SHP77 (cell line): Measurements from ENCODE around the gene SUN5.
A peak's percentile ranks its signal among the peaks of the same experiment; 100 is the strongest.

ENCODE experiments used
- DNase-seq, 2 experiments: peaks; one replicate each; lab custom pipeline; 2025; lab: John Stamatoyannopoulos, UW

SUN5 gene

GRCh38 chr20:33014336-33015113 lies 10.3 kb upstream of the SUN5 start:
- DNase-seq = no peak

DNA sequence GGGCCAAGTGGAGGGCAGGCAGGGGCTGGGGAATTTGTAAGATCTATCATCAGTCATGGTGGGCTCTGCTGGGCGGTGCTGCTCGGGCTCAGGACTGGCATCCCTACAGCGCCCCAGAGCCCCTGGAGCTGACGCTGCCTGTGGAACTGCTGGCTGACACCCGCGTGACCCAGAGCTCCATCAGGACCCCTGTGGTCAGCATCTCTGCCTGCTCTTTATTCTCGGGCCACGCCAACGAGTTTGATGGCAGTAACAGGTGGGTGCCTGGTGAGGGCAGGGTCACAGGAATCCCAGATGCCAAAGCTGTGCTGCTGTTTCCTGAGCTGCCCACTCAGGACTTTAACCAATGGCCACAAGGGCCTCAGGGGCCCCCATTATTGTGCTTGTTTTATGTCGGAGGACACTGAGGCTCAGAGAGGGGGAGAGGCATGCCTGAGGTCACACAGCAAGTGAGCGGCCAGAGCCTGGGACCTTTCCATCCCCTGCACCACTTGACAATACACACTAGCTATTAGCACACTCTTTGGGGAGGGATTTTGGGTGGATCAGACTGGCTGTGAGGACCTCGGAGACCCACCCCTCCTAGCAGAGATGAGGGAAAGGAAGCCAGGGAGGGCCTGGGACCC lies 9.6 kb upstream of the SUN5 start:
- no peak for DNase-seq

- DNase-seq = no peak
Observed at GRCh38 chr20:33012327-33013189, 8.3 kb upstream of the SUN5 start.

GRCh38 chr20:33010674-33011449 lies 6.6 kb upstream of the SUN5 start:
- no peak for DNase-seq

- no peak for DNase-seq
Observed at GRCh38 chr20:33010133-33010504, 5.9 kb upstream of the SUN5 start.

GRCh38 chr20:33009214-33010132 lies 5.2 kb upstream of the SUN5 start:
- peak in 1 of 2 experiments; percentile 13 for DNase-seq

GRCh38 chr20:33008336-33009213 lies 4.3 kb upstream of the SUN5 start:
- no peak for DNase-seq

DNA sequence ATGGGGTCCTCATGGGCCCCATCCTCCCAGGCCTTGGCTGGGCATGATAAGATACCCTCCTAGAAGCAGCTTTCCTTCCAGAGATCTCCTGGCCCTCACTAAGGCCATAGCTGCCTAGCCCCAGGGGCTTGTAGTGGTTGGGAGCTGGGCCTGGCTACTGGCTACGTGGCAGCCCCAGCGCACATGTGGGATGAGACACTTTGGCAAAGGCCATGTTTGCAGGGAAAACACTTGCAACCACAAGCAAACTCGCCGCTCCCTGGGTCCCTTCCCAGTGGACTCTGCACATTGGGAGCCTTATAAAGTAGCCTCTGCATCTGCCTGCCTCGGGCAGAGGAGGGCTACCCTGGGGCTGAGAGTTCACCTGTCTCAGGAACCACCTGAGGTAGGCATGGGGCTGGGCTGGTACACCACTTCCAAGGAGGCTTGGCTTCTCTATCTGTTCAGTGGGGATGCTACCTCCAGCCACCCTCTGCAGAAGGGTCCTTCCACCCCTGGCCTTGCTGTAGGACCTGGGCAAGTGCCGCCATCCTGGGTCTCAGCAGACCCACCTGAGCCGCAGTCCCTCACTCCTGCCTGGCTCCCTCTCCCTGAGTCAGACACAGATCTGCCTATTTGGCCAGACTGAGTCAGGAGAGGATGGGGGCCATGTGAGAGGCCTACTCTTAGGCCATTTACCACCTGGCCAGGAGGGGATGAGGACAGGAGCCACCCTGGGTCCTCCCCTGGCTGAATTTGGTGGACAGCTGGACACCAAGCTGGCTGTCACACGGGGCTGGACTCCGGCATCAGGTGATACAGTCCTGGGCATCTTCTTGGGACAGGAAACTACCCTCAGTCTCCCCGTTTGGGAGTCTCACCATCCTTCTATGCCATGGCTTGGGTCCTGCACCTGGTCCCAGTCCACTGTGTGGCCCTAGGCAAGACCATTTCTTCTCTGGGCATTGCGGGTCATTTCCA lies 3.4 kb upstream of the SUN5 start, which contains the start of gene BPIFB2:
TSS of gene BPIFB2 (plus strand) at position 329 of the 960 bp plus-strand sequence. CDS start 871 bp downstream, outside the sequence.
- no peak for DNase-seq

DNA sequence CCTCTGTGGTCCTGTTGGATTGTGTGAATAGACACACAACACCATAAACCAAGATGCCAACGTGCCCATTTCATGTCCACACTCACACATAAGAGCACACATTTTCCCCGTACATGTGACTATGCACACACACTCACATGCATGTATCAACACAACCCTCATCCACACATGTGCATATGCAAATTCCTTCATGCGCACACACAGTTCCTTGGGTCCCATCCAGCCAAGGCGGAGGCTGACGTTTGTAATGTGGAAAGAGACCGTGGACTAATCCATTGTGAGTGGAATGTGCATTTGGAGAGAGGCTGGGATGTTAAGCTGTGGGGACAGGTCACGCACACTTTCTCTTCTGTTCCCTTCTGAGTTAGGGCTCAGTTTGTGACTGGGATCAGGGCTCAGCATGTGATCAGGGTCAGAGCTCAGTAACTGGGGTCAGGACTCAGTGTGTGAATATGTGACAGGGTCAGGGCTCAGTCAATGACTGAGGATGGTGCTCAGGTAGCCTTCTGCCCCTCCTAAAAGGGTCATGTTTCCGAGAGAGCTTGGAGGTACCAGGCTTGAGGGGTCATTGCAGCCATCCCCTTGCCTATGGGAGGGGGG lies 2.6 kb upstream of the SUN5 start:
- no peak for DNase-seq

DNA sequence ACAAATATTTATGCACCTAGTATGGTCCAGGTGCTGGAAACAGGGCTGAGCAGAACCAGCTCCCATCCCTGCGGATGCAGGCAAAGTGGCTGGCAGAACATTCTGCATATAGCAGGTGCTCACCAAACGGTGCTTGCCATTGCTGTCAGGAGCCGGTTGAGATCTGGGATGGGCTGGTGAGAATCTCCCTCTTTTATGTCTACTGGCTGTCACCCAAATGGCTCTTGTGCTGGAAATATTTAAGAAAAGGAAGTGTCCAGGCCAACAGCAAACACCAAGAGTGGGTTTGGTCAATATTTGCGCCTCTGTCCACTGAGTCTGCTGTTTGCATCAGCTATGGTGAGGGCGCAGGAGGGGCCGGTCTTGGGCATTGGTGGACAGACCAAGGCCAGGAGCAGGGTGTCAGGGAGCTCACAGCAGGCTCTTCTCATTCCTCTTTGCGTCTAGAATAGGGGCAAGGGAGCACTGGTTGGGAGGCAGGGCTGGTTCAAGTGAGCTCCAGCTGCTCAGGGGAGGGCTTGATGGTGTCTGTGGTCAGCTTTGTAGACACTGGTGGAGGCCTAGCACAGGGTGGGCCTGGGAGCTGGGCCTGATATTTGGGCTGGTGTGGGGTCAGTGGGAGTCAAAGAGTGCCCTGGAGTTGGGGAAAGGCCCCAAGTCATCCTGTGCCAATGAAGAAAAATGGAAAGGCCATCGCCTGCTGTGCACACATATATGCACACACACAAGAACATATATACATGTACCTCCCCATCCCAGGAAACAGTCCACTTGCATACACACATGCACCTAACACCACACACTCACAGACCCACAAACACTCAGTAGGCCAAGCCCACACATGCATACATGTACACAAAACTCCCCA lies 1.9 kb upstream of the SUN5 start:
- peak in 1 of 2 experiments; percentile 11 for DNase-seq

- peak in 1 of 2 experiments; percentile 25 for DNase-seq
Observed at GRCh38 chr20:33005132-33005566, 916 bp upstream of the SUN5 start.

DNA sequence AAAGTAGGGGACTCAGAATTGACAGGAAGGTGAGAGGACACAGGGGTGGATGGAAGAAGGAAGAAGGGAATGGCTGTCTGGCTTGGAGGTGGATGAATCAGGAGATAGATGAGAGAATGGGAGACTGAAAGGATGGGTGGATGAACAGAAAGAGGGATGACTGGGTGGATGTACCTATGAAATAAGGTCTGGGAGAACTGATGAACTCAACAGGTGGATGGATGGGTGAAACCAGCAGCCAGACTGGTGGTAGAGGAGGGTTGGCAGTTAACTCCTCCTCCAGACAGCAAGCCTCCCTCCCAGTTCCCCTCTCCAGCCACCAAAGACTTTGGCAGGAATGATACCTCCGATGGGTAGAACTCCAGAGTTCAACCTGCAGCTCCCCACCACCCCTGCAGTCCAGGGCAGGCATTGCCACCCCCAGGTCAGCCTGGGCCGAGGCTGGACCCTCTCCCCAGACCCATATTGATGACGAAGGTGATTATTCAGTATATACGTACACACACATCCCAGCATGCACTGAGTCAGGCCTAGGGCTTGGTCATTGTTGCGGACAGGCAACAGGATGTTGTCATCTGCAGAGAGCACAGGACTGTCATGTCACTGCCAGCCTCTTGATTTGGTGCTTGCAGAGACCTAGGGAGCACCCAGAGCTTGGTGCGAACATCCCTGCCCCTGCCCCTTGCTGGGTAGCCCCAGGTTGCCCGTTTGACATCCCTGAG lies 2.0 kb downstream of the SUN5 start:
- no peak for DNase-seq

DNA sequence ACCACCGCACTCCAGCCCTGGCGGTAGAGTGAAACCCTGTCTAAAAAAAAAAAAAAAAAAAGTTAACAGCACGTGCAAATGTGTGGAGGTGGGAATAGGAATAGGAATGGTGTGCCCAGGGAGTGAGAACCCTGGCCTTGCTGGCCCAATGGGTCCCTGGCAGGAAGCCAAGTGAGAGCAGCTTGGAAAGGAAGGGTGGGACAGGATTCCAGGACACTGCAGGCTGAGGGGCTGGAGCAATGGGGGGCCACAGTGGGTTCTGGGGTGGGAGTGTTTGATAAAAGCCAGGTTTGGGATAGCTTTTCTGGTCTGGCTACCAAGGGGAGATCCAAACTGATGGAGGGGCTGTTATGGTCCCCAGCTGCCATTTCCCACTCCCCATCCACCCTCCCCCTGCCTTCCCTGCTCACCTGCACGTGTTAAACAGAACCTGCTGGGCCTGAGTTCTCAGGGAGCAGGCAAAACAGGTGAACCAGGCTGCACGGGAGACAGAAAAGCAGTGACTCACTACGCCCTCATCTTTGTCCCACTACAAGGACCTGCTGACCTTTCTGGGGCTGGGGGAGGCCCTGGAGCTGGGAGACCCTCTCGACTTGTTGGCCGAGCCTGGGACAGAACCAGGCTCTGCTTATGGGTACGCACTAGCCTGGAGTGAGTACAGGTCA lies 3.3 kb downstream of the SUN5 start:
- DNase-seq = no peak

GRCh38 chr20:32999603-33000250 lies 4.5 kb downstream of the SUN5 start:
- no peak for DNase-seq

DNA sequence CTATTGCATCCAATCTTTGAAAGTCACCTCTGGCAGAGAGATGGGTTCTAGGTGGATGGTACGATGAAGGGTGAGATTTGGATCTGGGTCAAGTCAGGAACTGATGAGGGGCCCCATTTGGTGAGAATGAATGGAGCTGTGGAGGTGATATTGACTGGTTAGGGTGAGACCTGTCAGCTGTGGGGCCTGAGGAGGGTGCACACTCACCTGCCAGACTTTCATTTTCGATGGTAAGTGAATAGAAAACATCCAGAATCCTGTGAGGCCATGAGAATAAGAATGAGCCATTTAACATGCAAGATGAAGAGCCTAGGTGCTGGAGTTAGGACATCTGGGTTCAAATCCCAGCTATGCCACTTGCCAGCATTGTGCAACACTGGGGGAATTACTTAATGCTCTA lies 6.8 kb downstream of the SUN5 start:
- DNase-seq = no peak
